ENCODE results near the gene EFCAB14.

GRCh38 chr1:46676531-46676930, 42.4 kb downstream of the EFCAB14 start:
- TF ChIP-seq CTCF (IDR thresholded peaks at IDR 0.05; ENCODE audit: insufficient read depth, low read depth, low read length) (no peak), EZH2 (IDR thresholded peaks at IDR 0.05; ENCODE audit: insufficient read depth, low read length) (no peak)
